HEK293 (cell line): Measurements from ENCODE around the gene TBC1D16.

Source experiments
- EGR2 ChIP-seq: fragments of 450-650 bp; formaldehyde crosslinking; IDR thresholded peaks from 2 replicates; pipeline ENCODE4 v1.5.1; 2016; ENCODE audit warnings: low read depth, missing biosample characterization, missing genetic modification characterization
- TF ChIP-seq, protein P1 (sequence below): fragments of 450-650 bp; formaldehyde crosslinking; IDR thresholded peaks from 2 replicates; pipeline ENCODE4 v1.5.1; 2016; ENCODE audit warnings: missing biosample characterization, missing genetic modification characterization

DNA sequence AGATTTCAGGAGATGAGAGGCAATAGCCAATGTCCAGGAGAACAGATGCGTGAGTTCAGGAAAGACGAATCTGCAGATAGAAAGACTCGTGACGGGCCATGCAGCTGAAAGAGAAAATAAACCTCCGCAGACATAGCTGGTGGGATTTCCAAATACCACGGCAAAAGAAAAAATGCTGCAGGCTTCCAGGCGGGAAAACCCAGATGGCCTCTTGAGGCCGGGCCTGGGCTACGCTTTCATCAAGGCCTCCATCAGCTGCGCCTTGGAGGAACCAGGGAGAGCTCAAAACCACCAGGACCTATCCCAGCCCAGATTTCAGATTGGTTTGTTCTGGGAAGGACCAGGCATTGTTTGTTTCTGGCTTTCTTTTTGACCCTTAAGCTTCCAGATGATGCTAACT is 17.4 kb upstream of the TBC1D16 start:
- TF ChIP-seq, protein P1, sequence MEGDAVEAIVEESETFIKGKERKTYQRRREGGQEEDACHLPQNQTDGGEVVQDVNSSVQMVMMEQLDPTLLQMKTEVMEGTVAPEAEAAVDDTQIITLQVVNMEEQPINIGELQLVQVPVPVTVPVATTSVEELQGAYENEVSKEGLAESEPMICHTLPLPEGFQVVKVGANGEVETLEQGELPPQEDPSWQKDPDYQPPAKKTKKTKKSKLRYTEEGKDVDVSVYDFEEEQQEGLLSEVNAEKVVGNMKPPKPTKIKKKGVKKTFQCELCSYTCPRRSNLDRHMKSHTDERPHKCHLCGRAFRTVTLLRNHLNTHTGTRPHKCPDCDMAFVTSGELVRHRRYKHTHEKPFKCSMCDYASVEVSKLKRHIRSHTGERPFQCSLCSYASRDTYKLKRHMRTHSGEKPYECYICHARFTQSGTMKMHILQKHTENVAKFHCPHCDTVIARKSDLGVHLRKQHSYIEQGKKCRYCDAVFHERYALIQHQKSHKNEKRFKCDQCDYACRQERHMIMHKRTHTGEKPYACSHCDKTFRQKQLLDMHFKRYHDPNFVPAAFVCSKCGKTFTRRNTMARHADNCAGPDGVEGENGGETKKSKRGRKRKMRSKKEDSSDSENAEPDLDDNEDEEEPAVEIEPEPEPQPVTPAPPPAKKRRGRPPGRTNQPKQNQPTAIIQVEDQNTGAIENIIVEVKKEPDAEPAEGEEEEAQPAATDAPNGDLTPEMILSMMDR (tag by site-specific recombination) = no peak
- TF ChIP-seq EGR2 = no peak
